ENCODE measurements around the gene SERAC1. TPM values are rescaled to one million over a fixed set of nuclear protein-coding genes. Genes with fewer than 3 reads are reported as not detected.

SERAC1 gene
- total and polyA plus RNA-seq, 10 of the 15 experiments (the other 5 are each of a cell fraction or from before 2014, with no cell fraction given): 0.76 to 2.9 (median 2.2) TPM

GRCh38 chr6:158092806-158093205 lies 75.3 kb downstream of the SERAC1 start:
- ChIA-PET POLR2A (no interaction called here), CTCF (no interaction called here), RAD21 (ENCODE audit: unreplicated experiment) (no interaction called here), SMC1A (ENCODE audit: uncharacterized antibody, unreplicated experiment) (no interaction called here)
- Histone ChIP-seq H3K27me3 (replicated peaks in 1 of 2; ENCODE audit: control insufficient read depth in 2 of 2, insufficient read depth in 2 of 2, low read length in 1 of 2) (no peaks in the 10 kb centered on the region), H2AFZ (ENCODE audit: control insufficient read depth, low read depth, low read length) (no peak overlapping the region), H3K27ac (ENCODE audit: control insufficient read depth, insufficient read depth) (no peak overlapping the region), H3K9me3 (replicated peaks; ENCODE audit: control insufficient read depth, insufficient read depth, low read length) (no peaks in the 10 kb centered on the region), H3K4me1 (ENCODE audit: control insufficient read depth, insufficient read depth, low read length) (no peaks in the 10 kb centered on the region), H3K79me2 (ENCODE audit: control insufficient read depth, insufficient read depth, low read length) (no peaks in the 10 kb centered on the region), H3K4me2 (ENCODE audit: control insufficient read depth, insufficient read depth) (no peak overlapping the region), H3K4me3 (no peak overlapping the region), H4K20me1 (ENCODE audit: control insufficient read depth, insufficient read depth) (no peaks in the 10 kb centered on the region), H3K36me3 (ENCODE audit: control insufficient read depth in 2 of 2, insufficient read depth in 2 of 2, low read length in 1 of 2) (no peaks in the 10 kb centered on the region; a peak in 1 of 4 replicates), H3K9ac (ENCODE audit: control insufficient read depth, insufficient read depth, low read length) (no peak overlapping the region)
- FAIRE-seq (no peak), DNase-seq (ENCODE audit: low read depth, low spot score) (no peak), ATAC-seq (no peak)
- 97% methylated on average over 9 of the region's 9 CpGs for WGBS (ENCODE audit: insufficient coverage, insufficient replicate concordance, low lambda C conversion rate, missing lambda C conversion rate)
- intact Hi-C loops (cut with micrococcal nuclease; ENCODE audit: unreplicated experiment): no loop called here
- in situ Hi-C loops (cut with MboI): no loop called here
- no TSS peak for BruUV-seq (replicated peaks)
- TF ChIP-seq ZBED1 (IDR thresholded peaks at IDR 0.05; ENCODE audit: borderline replicate concordance): no peak
- no peak for TF ChIP-seq ZBTB33 (IDR thresholded peaks at IDR 0.05)
- TF ChIP-seq EGR1 (IDR thresholded peaks at IDR 0.05; ENCODE audit: borderline replicate concordance in 1 of 2, low read depth in 2 of 2, low read length in 2 of 2): no peak

- H3K9me3 ChIP-seq (replicated peaks; ENCODE audit: control insufficient read depth, insufficient read depth, low read length): no peaks in the 10 kb centered on the region
- H2AFZ ChIP-seq (ENCODE audit: control insufficient read depth, low read depth, low read length): no peak overlapping the region
- no peak for FAIRE-seq
- intact Hi-C loops (cut with micrococcal nuclease; ENCODE audit: unreplicated experiment): no loop called here
- H3K79me2 ChIP-seq (ENCODE audit: control insufficient read depth, insufficient read depth, low read length): no peaks in the 10 kb centered on the region
- ChIA-PET CTCF (interaction anchor here (0.7 kb wide), 1 partner anchor 38 kb away, joined by 4 read pairs; no protein-coding TSS in a partner anchor), POLR2A (no interaction called here), SMC1A (ENCODE audit: uncharacterized antibody, unreplicated experiment) (no interaction called here), RAD21 (ENCODE audit: unreplicated experiment) (interaction anchor here (0.8 kb wide), 1 partner anchor 214 kb away, joined by 3 read pairs; no protein-coding TSS in a partner anchor)
- H3K27me3 ChIP-seq (replicated peaks in 1 of 2; ENCODE audit: control insufficient read depth in 2 of 2, insufficient read depth in 2 of 2, low read length in 1 of 2): no peaks in the 10 kb centered on the region
- no peak for ATAC-seq
- no peaks in the 10 kb centered on the region for H4K20me1 ChIP-seq (ENCODE audit: control insufficient read depth, insufficient read depth)
- H3K4me2 ChIP-seq (ENCODE audit: control insufficient read depth, insufficient read depth): no peak overlapping the region
- no peak overlapping the region for H3K9ac ChIP-seq (ENCODE audit: control insufficient read depth, insufficient read depth, low read length)
- 95% methylated on average over 14 of the region's 14 CpGs for WGBS (ENCODE audit: insufficient coverage, insufficient replicate concordance, low lambda C conversion rate, missing lambda C conversion rate)
- no TSS peak for BruUV-seq (replicated peaks)
- no peak for DNase-seq (ENCODE audit: low read depth, low spot score)
- H3K36me3 ChIP-seq (ENCODE audit: control insufficient read depth in 2 of 2, insufficient read depth in 2 of 2, low read length in 1 of 2): no peaks in the 10 kb centered on the region; a peak in 1 of 4 replicates
- in situ Hi-C loops (cut with MboI): no loop called here
- no peak overlapping the region for H3K4me3 ChIP-seq
- no peak overlapping the region for H3K27ac ChIP-seq (ENCODE audit: control insufficient read depth, insufficient read depth)
- H3K4me1 ChIP-seq (ENCODE audit: control insufficient read depth, insufficient read depth, low read length): peaks cover 3% of the 10 kb centered on the region; the same call in 1 of the 2 replicates
- TF ChIP-seq MYC (IDR thresholded peaks at IDR 0.05; ENCODE audit: insufficient read depth, insufficient read length, insufficient replicate concordance, low read length, severe bottlenecking): no peak
- no peak for TF ChIP-seq ZZZ3 (IDR thresholded peaks at IDR 0.05; ENCODE audit: control insufficient read depth, insufficient read length, low read depth)
- no peak for TF ChIP-seq NFYB (IDR thresholded peaks at IDR 0.05; ENCODE audit: insufficient read depth, low read depth, low read length)
- TF ChIP-seq ZNF384 (IDR thresholded peaks at IDR 0.05; ENCODE audit: borderline replicate concordance, low read depth, low read length): no peak
- no peak for TF ChIP-seq ELK1 (IDR thresholded peaks at IDR 0.05; ENCODE audit: low read depth, low read length)
- TF ChIP-seq NKRF (conservative IDR thresholded peaks at IDR 0.05): no peak
- TF ChIP-seq HDGF (IDR thresholded peaks at IDR 0.05): no peak
- TF ChIP-seq SMARCA5 (IDR thresholded peaks at IDR 0.05): no peak
- no peak for TF ChIP-seq RBBP5 (conservative IDR thresholded peaks at IDR 0.05)
Observed at GRCh38 chr6:158087224-158087867, 80.7 kb downstream of the SERAC1 start.

Measured in GM12878 (cell line).